IPS-11a (cell line): ENCODE data around the gene RIPPLY3.

Experiments used
- H3K4me3 ChIP-seq: one replicate; pipeline ENCODE4 v1.5.1; 2013; ENCODE audit warnings: low read depth, low read length, control low read depth

RIPPLY3 gene

DNA sequence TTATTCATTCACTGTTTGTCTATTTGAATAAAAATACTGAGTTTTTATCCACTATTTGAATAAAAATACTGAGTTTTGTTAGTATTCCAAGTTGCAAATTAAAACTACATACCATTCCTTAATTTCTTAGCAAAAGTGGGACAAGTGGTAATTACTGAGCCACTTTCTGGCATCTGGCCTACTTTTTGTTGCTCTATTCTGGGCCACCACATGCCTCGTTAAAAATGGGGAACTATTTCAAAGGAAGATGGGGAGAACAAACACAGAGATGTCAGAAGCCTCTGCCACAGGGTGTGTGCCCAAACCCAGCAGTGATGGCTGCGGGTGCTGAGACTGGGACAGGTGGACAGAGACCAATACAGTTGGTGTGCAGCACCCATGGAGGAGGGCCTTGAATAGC lies 51.8 kb downstream of the RIPPLY3 start:
- H3K4me3 ChIP-seq: no peak overlapping the region

DNA sequence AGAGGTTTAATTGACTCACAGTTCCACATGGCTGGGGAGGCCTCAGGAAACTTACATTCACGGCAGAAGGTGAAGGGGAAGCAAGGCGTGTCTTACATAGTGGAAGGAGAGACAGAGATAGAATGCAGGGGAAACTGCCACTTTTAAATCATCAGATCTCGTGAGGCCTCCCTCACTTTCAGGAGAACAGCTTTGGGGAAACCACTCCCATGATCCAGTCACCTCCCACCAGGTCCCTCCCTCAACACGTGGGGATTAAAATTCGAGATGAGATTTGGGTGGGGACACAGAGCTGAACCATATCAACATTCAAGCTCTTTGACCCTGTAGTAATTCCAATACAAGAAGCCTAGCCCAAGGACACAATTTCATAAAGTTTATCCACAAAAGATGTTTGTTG lies 52.7 kb downstream of the RIPPLY3 start:
- no peak overlapping the region for H3K4me3 ChIP-seq

DNA sequence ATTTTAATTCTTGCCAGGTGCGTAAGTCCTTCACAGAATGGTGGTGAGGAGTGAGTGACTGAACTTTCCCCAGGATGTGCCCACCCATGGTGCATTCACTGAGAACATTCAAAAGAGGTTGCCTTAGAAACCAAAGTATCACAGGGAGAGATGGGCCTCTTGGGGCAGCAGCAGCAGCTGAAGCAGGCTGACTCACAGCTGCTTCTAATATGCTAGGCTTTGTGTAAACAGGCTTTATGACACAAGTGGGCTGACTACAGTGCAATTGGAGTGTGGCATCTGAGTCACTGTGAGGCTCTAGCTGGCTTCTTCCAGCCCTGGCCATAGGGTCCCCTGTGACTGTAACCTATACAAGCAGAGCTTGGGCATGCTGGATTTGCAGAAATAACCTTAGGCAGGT lies 53.8 kb downstream of the RIPPLY3 start:
- H3K4me3 ChIP-seq: no peak overlapping the region

DNA sequence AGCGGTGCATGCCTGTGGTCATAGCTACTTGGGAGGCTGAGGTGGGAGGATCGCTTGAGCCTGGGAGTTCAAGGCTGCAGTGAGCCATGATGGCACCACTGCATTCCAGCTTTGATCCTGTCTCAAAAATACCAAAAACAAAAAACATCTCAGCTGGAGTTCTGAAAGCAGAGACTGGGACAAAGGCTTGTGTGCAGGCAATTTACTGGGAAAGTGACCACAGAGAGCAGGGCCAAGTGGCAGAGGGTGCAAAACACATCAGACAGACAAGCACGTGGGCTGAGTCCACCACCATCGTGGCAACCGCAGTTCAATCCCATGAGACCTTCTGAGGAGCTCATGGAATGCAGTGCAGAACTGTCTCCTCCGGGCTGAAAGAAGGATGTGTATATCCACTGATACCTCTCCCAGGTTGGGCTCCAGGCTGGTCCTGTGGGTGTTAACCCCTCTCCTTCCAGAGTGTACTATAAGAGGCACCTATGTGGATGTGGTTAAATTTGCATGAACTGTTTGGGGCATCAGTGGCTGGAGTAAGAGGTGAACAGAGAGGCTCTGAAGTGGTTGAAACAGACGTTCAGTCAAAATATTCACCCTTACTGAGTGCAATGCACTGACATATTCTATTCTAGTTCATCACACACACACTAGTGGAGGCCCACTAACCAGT lies 55.6 kb downstream of the RIPPLY3 start:
- H3K4me3 ChIP-seq: no peak overlapping the region

DNA sequence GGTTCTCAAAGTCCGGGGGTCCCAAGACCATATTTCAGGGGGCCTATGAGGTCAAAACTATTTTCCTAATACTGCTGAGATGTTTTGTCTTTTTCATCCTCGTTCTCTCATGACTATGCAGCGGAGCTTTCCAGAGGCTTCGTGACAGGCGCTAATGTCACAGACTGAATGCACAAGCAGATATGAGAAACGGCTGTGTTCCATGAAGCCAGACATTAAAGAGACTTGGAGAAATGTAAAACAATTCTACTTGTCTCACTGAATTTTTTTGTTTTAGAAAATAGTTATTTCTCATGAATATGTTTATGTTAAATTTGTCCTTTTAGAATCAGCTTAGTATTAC lies 56.1 kb downstream of the RIPPLY3 start:
- no peak overlapping the region for H3K4me3 ChIP-seq

DNA sequence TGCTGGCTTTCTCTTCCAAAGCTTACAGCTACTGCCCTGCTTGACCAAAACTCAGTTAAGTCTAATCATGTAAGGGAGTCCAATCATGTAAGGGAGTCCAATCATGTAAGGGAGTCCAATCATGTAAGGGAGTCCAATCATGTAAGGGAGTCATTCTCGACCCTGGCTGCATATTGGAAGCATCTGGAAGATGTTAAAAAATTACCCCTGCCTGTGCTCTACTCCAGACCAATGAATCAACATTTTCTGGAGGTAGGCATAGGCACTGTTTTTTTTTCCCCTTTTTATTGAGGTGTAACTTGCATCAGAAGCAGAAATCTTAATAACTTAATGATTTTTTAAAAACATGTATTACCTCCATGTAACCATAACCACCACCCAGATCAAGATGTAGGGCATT lies 56.9 kb downstream of the RIPPLY3 start:
- no peak overlapping the region for H3K4me3 ChIP-seq

DNA sequence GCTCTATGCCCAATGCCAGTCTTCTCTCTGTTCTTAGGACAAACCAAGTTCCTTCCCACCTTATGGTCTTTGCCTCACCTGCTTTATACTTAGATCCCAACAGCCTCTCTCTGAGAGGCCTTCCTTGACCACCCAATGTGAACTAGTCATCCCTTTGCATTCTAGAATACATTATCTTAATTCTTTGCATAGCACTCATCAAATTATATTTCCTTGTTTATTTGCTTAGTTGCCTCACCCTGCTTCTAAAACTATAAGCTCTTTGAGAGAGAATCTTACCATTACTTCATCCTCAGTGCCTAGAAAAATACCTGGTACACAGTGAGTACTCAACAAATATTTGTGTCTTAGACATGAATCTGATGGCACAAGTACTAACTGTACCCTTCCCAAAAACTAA lies 58.3 kb downstream of the RIPPLY3 start:
- H3K4me3 ChIP-seq: no peak overlapping the region

DNA sequence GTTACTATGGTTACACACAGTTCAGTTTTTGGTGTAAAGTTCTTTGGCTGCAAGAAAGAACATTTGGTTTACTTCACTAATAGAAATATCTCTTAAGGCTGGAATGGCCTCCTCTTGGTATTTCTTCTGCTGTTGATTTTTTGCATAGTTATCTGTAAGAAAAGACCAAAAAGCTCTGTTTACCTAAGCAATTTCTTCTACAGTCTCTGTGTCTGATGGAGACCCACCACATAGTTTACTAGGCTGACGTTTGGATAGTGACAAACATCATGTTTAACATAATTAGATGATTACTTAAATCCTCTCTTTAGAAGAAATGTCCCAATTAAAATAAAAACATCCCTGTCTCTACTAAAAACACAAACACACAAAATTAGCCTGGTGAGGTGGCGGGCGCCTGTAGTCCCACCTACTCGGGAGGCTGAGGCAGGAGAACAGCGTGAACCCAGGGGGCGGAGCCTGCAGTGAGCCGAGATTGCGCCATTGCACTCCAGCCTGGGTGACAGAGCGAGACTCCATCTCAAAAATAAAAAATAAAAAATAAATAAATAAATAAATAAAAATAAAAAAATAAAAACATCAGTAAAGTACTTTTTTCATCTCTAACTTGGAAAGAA lies 59.2 kb downstream of the RIPPLY3 start:
- H3K4me3 ChIP-seq: no peak overlapping the region
